CD4-positive, alpha-beta T cell treated with Interleukin-2 at 100 ng/mL for 4 hours (primary cell): ENCODE measurements around the gene TAOK1.
"Not testable (repeated sequence)": the region's sequence is repeated elsewhere in the genome, so short reads cannot be mapped to it uniquely, and the experiment has no call there.

Experiments used
- DNase-seq: peaks from one replicate; pipeline ENCODE4 v3.0.0-alpha.2; 2020; ENCODE audit warnings: low spot score

The TAOK1 gene

DNA sequence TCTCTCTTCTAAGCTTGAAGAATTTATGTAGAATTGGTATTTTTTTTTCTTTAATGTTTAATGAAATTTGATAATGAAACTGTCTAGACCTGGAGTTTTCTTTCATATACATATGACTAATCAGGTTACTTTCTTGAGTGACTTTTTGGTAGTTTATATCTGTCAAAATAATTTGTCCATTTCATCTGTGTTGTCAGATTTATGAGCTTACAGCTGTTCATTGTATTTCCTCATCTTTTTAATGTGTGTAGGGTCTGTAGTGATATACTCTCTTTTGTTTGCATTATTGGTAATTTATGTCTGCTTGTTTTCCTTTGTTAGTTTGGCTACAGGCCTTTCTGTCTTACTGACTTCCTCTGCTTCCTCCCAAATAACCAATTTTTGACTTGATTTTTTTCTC lies 55.7 kb downstream of the TAOK1 start:
- DNase-seq = no peak

DNA sequence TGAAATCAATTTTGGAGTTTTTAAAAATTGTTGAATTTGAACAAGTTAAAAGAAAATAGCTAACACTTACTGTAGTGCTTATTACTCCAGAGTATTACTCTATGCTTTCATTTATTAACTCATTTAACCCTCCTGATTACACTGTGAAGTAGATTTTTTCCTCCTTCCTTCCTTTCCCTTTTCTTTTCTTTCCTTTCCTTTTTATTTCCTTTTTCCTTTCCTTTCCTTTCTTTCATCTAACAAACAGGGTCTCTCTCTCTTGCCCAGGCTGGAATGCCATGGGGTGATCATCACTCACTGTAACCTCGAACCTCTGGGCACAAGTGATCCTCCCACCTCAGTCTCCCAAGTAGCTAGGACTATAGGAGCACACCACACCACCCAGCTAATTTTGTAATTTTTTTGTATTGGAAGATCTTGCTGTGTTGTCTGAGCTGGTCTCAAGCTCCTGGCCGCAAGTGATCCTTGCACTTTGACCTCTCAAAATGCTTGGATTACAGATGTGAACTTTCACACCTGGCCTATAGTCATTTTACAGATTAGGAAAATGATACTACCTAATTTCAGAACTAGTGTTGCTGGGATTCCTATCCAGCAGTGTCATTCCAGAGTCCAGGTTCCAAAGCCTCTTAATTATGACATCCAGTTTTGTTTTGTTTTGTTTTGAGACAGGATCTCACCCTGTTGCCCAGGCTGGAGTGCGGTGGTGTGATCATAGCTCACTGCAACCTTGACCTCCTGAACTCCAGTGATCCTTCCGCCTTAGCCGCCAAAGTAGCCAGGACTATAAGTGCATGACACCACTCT lies 59.9 kb downstream of the TAOK1 start:
- no peak for DNase-seq

DNA sequence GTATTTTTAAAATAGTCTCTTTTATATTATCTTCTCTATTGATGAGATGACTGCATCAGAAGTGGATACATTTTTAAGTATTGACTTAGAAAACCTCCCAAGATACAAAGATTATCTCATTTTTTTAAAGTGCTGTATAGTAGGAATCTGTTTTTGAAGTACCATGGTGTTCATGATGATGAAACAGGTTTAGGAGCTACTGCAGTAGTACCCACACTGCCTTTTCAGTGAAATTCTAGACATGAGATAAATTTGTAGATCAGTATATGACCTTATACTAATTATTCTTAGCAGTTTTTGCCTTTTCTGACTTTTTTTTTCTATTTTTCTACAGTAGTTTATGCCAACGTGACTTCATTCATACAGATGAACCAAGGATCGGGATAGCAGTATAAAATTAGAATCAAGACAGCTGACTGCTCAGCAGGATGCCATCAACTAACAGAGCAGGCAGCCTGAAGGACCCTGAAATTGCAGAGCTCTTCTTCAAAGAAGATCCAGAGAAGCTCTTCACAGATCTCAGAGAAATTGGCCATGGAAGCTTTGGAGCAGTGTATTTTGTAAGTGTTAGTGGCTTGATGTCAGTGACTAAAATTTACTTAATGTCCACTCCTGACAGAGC lies 61.1 kb downstream of the TAOK1 start:
- no peak for DNase-seq

DNA sequence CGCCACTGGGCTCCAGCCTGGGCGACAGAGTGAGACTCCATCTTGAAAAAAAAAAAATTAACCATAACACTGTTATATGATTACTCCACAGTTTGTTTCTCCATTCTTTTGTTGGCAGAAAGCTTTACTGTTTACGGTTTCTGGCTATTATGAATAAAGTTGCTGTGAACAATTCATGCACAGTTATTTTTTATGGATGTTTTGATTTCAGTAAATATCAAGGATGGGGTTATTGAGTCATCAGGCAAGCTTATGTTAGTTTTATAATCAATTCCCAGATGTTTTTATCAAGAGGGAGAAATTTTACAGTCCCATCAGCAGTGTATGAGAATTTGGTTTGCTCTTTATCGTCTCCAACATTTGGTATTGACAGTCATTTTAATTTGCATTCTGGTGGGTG lies 67.9 kb downstream of the TAOK1 start:
- DNase-seq = no peak

- DNase-seq = no peak
Observed at GRCh38 chr17:29461483-29462206, 71.5 kb downstream of the TAOK1 start.

DNA sequence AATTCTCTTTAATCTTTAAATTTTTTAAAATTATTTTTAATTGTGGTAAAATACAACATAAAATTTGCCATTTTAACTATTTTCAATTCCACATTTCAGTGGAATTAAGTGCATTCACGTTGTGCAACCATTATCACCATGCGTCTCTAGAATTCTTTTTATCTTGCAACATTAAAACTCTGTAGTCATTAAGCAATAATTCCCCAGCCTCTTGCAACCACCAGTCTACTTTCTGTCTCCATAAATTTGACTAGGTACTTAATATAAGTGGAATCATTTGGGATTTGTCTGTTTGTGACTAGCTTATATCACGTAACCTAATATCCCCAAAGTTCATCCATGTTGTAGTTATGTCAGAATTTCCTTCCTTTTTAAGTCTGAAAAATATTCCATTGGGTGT lies 79.1 kb downstream of the TAOK1 start:
- DNase-seq = no peak

- DNase-seq = not testable (repeated sequence)
Observed at GRCh38 chr17:29473437-29473836, 83.3 kb downstream of the TAOK1 start.

DNA sequence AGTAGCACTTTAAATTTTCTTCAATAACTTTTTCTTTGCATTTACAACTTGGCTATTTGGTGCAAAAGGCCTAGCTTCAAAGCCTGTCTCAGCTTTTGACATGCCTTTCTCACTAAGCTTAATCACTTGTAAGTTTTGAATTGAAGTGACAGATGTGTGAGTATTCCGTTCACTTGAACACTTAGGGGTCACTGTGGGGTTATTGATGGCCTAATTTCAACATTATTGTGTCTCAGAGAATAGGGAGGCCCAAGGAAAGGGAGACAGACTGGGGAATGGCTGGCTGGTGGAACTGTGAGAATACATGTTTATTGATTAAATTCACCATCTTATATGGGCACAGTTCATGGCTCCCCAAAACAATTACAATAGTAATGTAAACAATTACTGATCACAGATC lies 84.1 kb downstream of the TAOK1 start:
- DNase-seq = no peak

DNA sequence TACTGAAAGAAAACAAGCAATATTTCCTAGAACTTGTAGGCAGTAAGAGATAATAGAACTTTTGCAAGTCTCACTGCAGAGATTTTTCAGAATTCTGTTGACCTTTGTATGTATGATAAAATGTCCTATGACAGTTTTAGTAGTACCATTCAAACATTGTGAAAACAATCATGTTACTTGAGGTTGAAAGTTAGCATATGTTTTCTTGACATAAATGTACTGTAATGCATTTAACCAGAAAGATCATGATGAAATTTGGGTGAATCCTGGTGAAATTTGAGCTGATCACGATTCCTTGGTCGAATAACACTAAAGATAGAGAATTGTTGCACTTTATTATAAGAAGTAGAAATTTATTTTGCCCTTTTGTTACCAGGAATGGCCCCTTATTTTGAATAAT lies 85.7 kb downstream of the TAOK1 start:
- no peak for DNase-seq

- not testable (repeated sequence) for DNase-seq
Observed at GRCh38 chr17:29480249-29480928, 90.2 kb downstream of the TAOK1 start.

DNA sequence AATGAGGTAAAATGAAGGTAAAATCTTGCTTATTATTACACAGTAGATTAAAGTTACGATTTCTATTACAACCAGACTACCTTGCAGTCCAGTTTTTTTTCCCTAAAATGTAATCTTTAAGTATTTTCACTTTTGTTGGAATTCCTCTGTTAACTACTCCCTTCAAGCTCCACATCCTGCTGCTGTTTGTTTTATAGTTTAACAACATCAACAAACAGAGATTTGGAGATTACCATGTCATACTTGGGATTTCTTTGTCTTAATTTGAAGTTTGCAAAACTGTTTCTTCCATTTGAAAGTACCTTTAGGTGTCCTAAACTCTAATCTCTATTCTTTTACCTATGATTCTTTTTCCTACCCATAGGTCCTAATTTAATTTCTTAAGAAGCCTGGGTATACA lies 93.3 kb downstream of the TAOK1 start:
- DNase-seq = no peak

DNA sequence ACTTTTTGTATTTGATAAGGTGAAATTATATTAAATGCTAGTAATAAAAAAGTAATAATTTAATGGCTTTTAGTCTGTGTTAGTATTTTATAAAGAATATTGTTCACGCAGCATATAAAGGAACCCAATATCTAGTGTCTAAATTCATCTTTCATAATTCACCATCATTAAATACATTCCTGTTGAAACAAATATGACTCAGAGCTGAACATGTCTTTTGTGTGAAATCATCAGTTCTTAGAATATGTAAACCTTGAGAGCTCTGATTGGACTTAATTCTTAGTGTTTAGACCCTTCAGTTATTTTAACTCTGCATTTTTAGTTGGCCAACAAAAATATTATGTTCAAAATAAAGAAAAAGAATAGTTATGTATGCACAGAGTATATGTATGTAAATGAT lies 104.8 kb downstream of the TAOK1 start:
- DNase-seq = no peak

DNA sequence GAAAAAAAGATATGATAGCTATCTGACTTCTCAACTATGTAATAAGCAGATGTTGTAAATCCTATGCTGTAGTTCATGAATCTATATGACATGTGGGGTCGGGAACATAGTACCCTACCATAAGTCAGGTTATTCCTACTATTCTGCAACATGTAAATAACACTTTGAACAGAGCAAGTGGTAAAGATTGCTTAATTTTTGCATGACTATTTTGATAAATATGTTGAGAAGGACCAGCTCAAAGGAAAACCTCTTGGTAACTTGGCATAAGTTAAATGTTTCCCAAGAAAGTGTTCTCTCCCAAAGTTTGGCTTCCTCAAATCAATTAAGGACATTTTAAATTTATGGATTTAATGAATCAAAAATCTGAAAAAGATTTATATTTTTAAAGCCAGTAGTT lies 114.5 kb downstream of the TAOK1 start:
- no peak for DNase-seq

GRCh38 chr17:29505836-29506235 lies 115.7 kb downstream of the TAOK1 start:
- no peak for DNase-seq

GRCh38 chr17:29510953-29511352 lies 120.8 kb downstream of the TAOK1 start:
- DNase-seq = no peak

DNA sequence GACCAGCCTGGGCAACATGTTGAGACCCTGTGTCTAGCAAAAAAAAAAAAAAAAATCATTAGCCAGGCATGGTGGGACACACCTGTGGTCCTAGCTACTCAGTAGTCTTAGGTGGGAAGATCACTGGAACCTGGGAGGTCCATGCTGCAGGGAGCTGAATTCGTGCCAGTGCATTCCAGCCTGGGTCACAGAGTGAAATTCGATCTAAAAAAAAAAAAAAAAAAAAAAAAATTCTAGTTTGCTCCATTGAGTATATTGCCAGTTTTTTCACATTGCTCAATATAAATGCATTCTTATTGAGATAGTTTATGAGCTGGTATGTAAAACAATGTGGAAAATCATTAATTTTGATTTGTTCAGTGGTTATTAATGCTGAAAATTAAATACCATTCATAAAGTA lies 124.6 kb downstream of the TAOK1 start:
- no peak for DNase-seq

GRCh38 chr17:29518359-29518758 lies 128.2 kb downstream of the TAOK1 start:
- DNase-seq = no peak

- no peak for DNase-seq
Observed at GRCh38 chr17:29524692-29525091, 134.5 kb downstream of the TAOK1 start.

- no peak for DNase-seq
Observed at GRCh38 chr17:29526322-29526721, 136.2 kb downstream of the TAOK1 start.

DNA sequence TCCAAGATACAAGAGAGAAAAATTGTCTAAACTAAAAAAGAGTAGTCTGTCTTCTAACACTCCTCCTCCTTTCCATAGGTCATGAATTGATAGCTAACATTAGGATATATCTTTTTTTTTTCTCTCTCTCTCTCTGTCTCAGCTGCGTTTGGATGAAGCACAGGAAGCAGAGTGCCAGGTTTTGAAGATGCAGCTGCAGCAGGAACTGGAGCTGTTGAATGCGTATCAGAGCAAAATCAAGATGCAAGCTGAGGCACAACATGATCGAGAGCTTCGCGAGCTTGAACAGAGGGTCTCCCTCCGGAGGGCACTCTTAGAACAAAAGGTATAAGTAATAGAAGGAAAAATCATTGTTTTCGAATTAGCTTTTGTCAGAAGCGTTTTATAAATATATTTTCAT lies 143.8 kb downstream of the TAOK1 start:
- no peak for DNase-seq

DNA sequence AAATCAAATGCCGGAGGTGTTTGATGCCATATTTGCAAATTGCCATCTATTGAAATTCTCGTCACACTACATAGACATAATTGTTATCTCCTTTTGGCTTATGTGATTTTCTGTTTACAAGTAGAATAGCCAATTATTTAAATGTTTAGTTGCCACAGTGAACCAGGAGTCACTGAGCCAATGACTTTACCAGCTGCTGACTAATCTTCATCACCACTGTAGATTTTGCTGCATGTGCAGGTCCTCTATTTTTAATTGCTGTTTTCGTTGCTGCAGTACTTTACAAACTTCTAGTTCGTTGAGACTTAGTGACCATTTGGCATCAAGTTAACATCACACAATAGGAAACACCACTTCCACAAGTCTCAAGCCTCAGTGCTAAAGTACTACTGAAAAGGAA lies 153.9 kb downstream of the TAOK1 start:
- no peak for DNase-seq

DNA sequence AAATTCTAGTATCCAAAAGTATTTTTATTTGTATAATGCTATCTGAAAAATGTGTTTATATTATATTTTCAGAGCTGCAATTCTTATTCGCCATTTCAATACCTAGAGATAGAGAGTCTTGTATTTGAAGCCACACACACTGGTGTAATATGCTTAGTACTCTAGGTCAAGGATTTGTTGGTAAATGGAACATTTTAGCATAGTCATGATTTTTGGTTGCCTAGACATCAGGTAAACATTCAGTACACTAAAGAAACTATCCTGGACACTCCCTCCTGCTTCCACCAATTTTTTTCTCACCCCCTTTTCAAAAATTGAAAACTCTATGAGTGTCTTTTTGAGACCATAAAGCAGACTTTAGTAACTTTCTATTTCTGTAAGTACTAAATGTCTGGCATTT lies 155.9 kb downstream of the TAOK1 start:
- no peak for DNase-seq

DNA sequence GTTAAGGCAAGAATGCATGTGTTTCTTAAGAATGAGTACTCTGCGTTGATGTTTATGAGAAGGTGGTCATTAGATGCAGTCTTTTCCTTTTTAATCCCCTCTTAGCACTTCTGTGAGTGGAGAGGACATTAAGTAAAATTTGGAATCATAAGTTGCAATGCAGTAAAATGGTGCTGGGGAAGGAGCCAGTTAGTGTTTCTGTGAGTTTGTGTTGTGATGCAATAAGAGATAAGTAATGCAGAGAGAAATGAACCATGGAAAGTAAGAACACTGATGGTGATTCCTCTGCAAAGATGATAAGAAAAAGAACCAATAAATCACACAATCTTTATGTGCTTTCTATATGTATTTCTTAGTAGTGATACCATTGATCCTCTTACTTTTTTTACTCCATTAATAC lies 156.7 kb downstream of the TAOK1 start:
- DNase-seq = no peak
